MCF 10A (cell line): ENCODE measurements around the gene TPM1. TPM values are rescaled to one million over a fixed set of nuclear protein-coding genes. Genes with fewer than 3 reads are reported as not detected.

Experiments used
- BruUV-seq: library from RNA; stranded (reverse); fragments of 400-500 nt; replicated peaks from 2 replicates; lab custom pipeline; 2021; lab: Mats Ljungman, UMichigan
- CTCF ChIA-PET: fragments of 300-600 bp; sonication (Branson Sonifier 250); formaldehyde crosslinking; extraction: SDS; loops from one replicate; lab custom pipeline; 2021; ENCODE audit warnings: antibody characterized with exemption, inconsistent platforms; lab: Yijun Ruan, JAX
- POLR2A ChIA-PET: fragments of 300-600, 350-650 bp; sonication (Branson Sonifier 250); formaldehyde crosslinking; extraction: SDS; loops from one replicate; lab custom pipeline; 2020; ENCODE audit warnings: antibody characterized with exemption, inconsistent platforms; lab: Yijun Ruan, JAX
- DNase-seq: peaks from one replicate; pipeline ENCODE4 v3.0.0-alpha.2; 2018; ENCODE audit not compliant: unreplicated experiment
- H3K27ac Mint-ChIP-seq: one replicate; pipeline ENCODE4 v1.8.0; 2022; ENCODE audit warnings: mild to moderate bottlenecking, low read depth, mixed read lengths; ENCODE audit not compliant: unreplicated experiment
- H3K27me3 Mint-ChIP-seq: one replicate; pipeline ENCODE4 v1.8.0; 2022; ENCODE audit warnings: mixed read lengths; ENCODE audit not compliant: insufficient read depth, unreplicated experiment
- H3K36me3 Mint-ChIP-seq: one replicate; pipeline ENCODE4 v1.8.0; 2022; ENCODE audit warnings: mild to moderate bottlenecking, moderate library complexity, mixed read lengths; ENCODE audit not compliant: insufficient read depth, unreplicated experiment
- H3K4me1 Mint-ChIP-seq: one replicate; pipeline ENCODE4 v1.8.0; 2022; ENCODE audit warnings: mixed read lengths; ENCODE audit not compliant: insufficient read depth, unreplicated experiment
- H3K4me3 Mint-ChIP-seq: one replicate; pipeline ENCODE4 v1.8.0; 2022; ENCODE audit warnings: mild to moderate bottlenecking, moderate library complexity, mixed read lengths; ENCODE audit not compliant: unreplicated experiment
- H3K9me3 Mint-ChIP-seq: one replicate; pipeline ENCODE4 v1.8.0; 2022; ENCODE audit warnings: mixed read lengths; ENCODE audit not compliant: unreplicated experiment
- CTCF ChIP-seq: fragments of 200-600 bp; IDR thresholded peaks from one replicate; pipeline ENCODE4 v1.8.0; 2022; ENCODE audit warnings: antibody characterized with exemption, mild to moderate bottlenecking; ENCODE audit not compliant: unreplicated experiment
- intact Hi-C: fragments of 100-400 bp; cut with micrococcal nuclease; formaldehyde crosslinking; loops from 2 replicates; pipeline ENCODE4 v1.14.1; 2022
- total RNA-seq: library from RNA; stranded (reverse); gene quantifications from 2 replicates; pipeline ENCODE4 v1.2.3, GENCODE V29; 2022

The TPM1 gene
- total RNA-seq, 1 experiment from 2014 or later, result 67.8 TPM

GRCh38 chr15:63091679-63092446 lies 49.3 kb downstream of the TPM1 start:
- no TSS peak for BruUV-seq

GRCh38 chr15:63093486-63094205 lies 51.1 kb downstream of the TPM1 start:
- H3K36me3 Mint-ChIP-seq, result no peaks in the 10 kb centered on the region
- ChIA-PET POLR2A (interaction anchor here (0.6 to 2.9 kb wide), 4 partner anchors 39 to 490 kb away, joined by 3 to 17 read pairs (median 4); no protein-coding TSS in a partner anchor), CTCF (interaction anchor here (0.6 to 8.4 kb wide), 53 partner anchors 9 to 1021 kb away, joined by 3 to 109 read pairs (median 4); no protein-coding TSS in a partner anchor)
- no peaks in the 10 kb centered on the region for H3K27me3 Mint-ChIP-seq
- peak; percentile 85 for TF ChIP-seq CTCF
- H3K9me3 Mint-ChIP-seq, result no peaks in the 10 kb centered on the region
- H3K4me1 Mint-ChIP-seq, result peaks cover 7% of the 10 kb centered on the region
- no peak overlapping the region for H3K4me3 Mint-ChIP-seq
- no peak overlapping the region for H3K27ac Mint-ChIP-seq
- BruUV-seq, result no TSS peak
- intact Hi-C loops, result loop anchor here (1.0 to 10.0 kb wide), 5 partner anchors 44 to 1019 kb away; partner anchors contain the start of gene TLN2
- DNase-seq, result peak; percentile 82

More at GRCh38 chr15:63091679-63092446, 49.3 kb downstream of the TPM1 start:
- Mint-ChIP-seq H3K4me1 (peaks cover under 1% of the 10 kb centered on the region), H3K27me3 (no peaks in the 10 kb centered on the region), H3K36me3 (no peaks in the 10 kb centered on the region), H3K4me3 (no peak overlapping the region), H3K27ac (no peak overlapping the region), H3K9me3 (no peaks in the 10 kb centered on the region)
- intact Hi-C loops, result loop anchor here (5.0 to 10.0 kb wide), 2 partner anchors 700 to 1017 kb away; partner anchors contain the start of gene TLN2
- ChIA-PET CTCF (interaction anchor here (0.5 to 8.4 kb wide), 6 partner anchors 45 to 1301 kb away, joined by 3 to 109 read pairs (median 20); no protein-coding TSS in a partner anchor), POLR2A (no interaction called here)
- no peak for DNase-seq
- TF ChIP-seq CTCF, result no peak

GRCh38 chr15:63094495-63094931 lies 52.0 kb downstream of the TPM1 start:
- no peak overlapping the region for H3K4me3 Mint-ChIP-seq
- H3K4me1 Mint-ChIP-seq, result peaks cover 7% of the 10 kb centered on the region
- no peak overlapping the region for H3K27ac Mint-ChIP-seq

More at GRCh38 chr15:63094495-63094931, 52.0 kb downstream of the TPM1 start:
- Mint-ChIP-seq H3K27me3 (no peaks in the 10 kb centered on the region), H3K36me3 (no peaks in the 10 kb centered on the region), H3K9me3 (no peaks in the 10 kb centered on the region)
- ChIA-PET CTCF (interaction anchor here (0.7 to 8.4 kb wide), 37 partner anchors 8 to 787 kb away, joined by 3 to 109 read pairs (median 4); no protein-coding TSS in a partner anchor), POLR2A (interaction anchor here (0.6 to 2.9 kb wide), 5 partner anchors 40 to 491 kb away, joined by 3 to 17 read pairs (median 3); no protein-coding TSS in a partner anchor)
- no peak for TF ChIP-seq CTCF
- intact Hi-C loops, result loop anchor here (5.0 to 10.0 kb wide), 2 partner anchors 702 to 1020 kb away; partner anchors contain the start of gene TLN2
- BruUV-seq, result no TSS peak
- no peak for DNase-seq
